Stomach smooth muscle (tissue), 2 donors: ENCODE measurements around the gene ERP27.

Experiments used
- H3K27ac ChIP-seq: one replicate; pipeline ENCODE4 v1.7.0; 2013; ENCODE audit warnings: mild to moderate bottlenecking, low read length, inconsistent platforms
- H3K27me3 ChIP-seq, 2 donors: one replicate each; pipeline ENCODE4 v1.7.0; 2013; ENCODE audit warnings: low read length in 2 of 2; ENCODE audit not compliant: insufficient read depth in 2 of 2, control insufficient read depth in 1 of 2
- H3K36me3 ChIP-seq, 2 donors: one replicate each; pipeline ENCODE4 v1.7.0; 2013; ENCODE audit warnings: low read length in 2 of 2; ENCODE audit not compliant: control insufficient read depth in 2 of 2, insufficient read depth in 2 of 2
- H3K4me1 ChIP-seq: one replicate; pipeline ENCODE4 v1.7.0; 2013; ENCODE audit warnings: low read length; ENCODE audit not compliant: control insufficient read depth, insufficient read depth
- H3K4me3 ChIP-seq, 2 donors: one replicate each; pipeline ENCODE4 v1.7.0; 2013; ENCODE audit warnings: low read length in 2 of 2
- H3K9ac ChIP-seq, 2 donors: one replicate each; pipeline ENCODE4 v1.7.0; 2013; ENCODE audit warnings: low read length in 2 of 2, mild to moderate bottlenecking in 1 of 2
- H3K9me3 ChIP-seq, 2 donors: one replicate each; pipeline ENCODE4 v1.7.0; 2013; ENCODE audit warnings: low read length in 2 of 2; ENCODE audit not compliant: control insufficient read depth in 2 of 2
- donor health status: healthy.
- donor health status: Pancreatic carcinoma.

ERP27 gene

GRCh38 chr12:14884458-14884878, 53.9 kb downstream of the ERP27 start:
- Histone ChIP-seq H3K27ac (peak overlapping the region; percentile 68), H3K9ac (peak overlapping the region; percentile 50 to 69), H3K9me3 (no peaks in the 10 kb centered on the region), H3K27me3 (no peaks in the 10 kb centered on the region), H3K4me1 (peaks cover 5% of the 10 kb centered on the region), H3K36me3 (no peaks in the 10 kb centered on the region), H3K4me3 (peak overlapping the region; percentile 39 to 76)

GRCh38 chr12:14883686-14884085, 54.7 kb downstream of the ERP27 start:
- peak overlapping the region; percentile 34 to 76 for H3K4me3 ChIP-seq

GRCh38 chr12:14880890-14881453, 57.4 kb downstream of the ERP27 start:
- H3K4me1 ChIP-seq = peaks cover 4% of the 10 kb centered on the region
- no peak overlapping the region for H3K27ac ChIP-seq
- no peak overlapping the region for H3K9ac ChIP-seq
- no peaks in the 10 kb centered on the region for H3K36me3 ChIP-seq
- H3K9me3 ChIP-seq = no peaks in the 10 kb centered on the region
- H3K4me3 ChIP-seq = no peak overlapping the region
- no peaks in the 10 kb centered on the region for H3K27me3 ChIP-seq

More at GRCh38 chr12:14883686-14884085, 54.7 kb downstream of the ERP27 start:
- Histone ChIP-seq H3K27me3 (no peaks in the 10 kb centered on the region), H3K36me3 (no peaks in the 10 kb centered on the region), H3K27ac (no peak overlapping the region), H3K9ac (peak overlapping the region in 1 of 2 donors; percentile 7), H3K9me3 (no peaks in the 10 kb centered on the region), H3K4me1 (peaks cover 5% of the 10 kb centered on the region)

GRCh38 chr12:14879222-14879933, 59.0 kb downstream of the ERP27 start:
- Histone ChIP-seq H3K27ac (no peak overlapping the region), H3K9me3 (no peaks in the 10 kb centered on the region), H3K9ac (no peak overlapping the region), H3K4me3 (no peak overlapping the region), H3K36me3 (no peaks in the 10 kb centered on the region), H3K4me1 (no peaks in the 10 kb centered on the region), H3K27me3 (no peaks in the 10 kb centered on the region)

- Histone ChIP-seq H3K36me3 (no peaks in the 10 kb centered on the region), H3K9me3 (no peaks in the 10 kb centered on the region), H3K4me1 (no peaks in the 10 kb centered on the region), H3K27me3 (no peaks in the 10 kb centered on the region), H3K4me3 (no peak overlapping the region), H3K27ac (no peak overlapping the region), H3K9ac (no peak overlapping the region)
These were observed 59.8 kb downstream of the ERP27 start for GRCh38 chr12:14878488-14878887.

- Histone ChIP-seq H3K4me3 (no peak overlapping the region), H3K27ac (no peak overlapping the region), H3K9ac (no peak overlapping the region), H3K27me3 (no peaks in the 10 kb centered on the region), H3K9me3 (no peaks in the 10 kb centered on the region), H3K4me1 (no peaks in the 10 kb centered on the region), H3K36me3 (no peaks in the 10 kb centered on the region)
These were observed 61.5 kb downstream of the ERP27 start for GRCh38 chr12:14876833-14877232.

GRCh38 chr12:14874882-14875281, 63.5 kb downstream of the ERP27 start:
- Histone ChIP-seq H3K4me3 (no peak overlapping the region), H3K9me3 (no peaks in the 10 kb centered on the region), H3K4me1 (no peaks in the 10 kb centered on the region), H3K9ac (no peak overlapping the region), H3K27me3 (no peaks in the 10 kb centered on the region), H3K27ac (no peak overlapping the region), H3K36me3 (no peaks in the 10 kb centered on the region)

- Histone ChIP-seq H3K9ac (no peak overlapping the region), H3K4me3 (no peak overlapping the region), H3K27ac (no peak overlapping the region), H3K36me3 (no peaks in the 10 kb centered on the region), H3K9me3 (no peaks in the 10 kb centered on the region), H3K27me3 (no peaks in the 10 kb centered on the region), H3K4me1 (no peaks in the 10 kb centered on the region)
These were observed 64.7 kb downstream of the ERP27 start for GRCh38 chr12:14873440-14874185.

GRCh38 chr12:14871886-14872285, 66.5 kb downstream of the ERP27 start:
- Histone ChIP-seq H3K27me3 (no peaks in the 10 kb centered on the region), H3K27ac (no peak overlapping the region), H3K4me1 (no peaks in the 10 kb centered on the region), H3K36me3 (no peaks in the 10 kb centered on the region), H3K9ac (no peak overlapping the region), H3K4me3 (no peak overlapping the region), H3K9me3 (peaks cover 0 to 2% of the 10 kb centered on the region in 2 donors)

GRCh38 chr12:14871247-14871646, 67.1 kb downstream of the ERP27 start:
- H3K36me3 ChIP-seq = no peaks in the 10 kb centered on the region
- no peak overlapping the region for H3K4me3 ChIP-seq
- no peak overlapping the region for H3K9ac ChIP-seq
- no peak overlapping the region for H3K27ac ChIP-seq
- no peaks in the 10 kb centered on the region for H3K27me3 ChIP-seq
- H3K9me3 ChIP-seq = peaks cover 0 to 2% of the 10 kb centered on the region in 2 donors
- no peaks in the 10 kb centered on the region for H3K4me1 ChIP-seq
